Pulmonary artery endothelial cell (primary cell): Measurements from ENCODE around the gene SLCO1A2. TPM values are rescaled to one million over a fixed set of nuclear protein-coding genes. Genes with fewer than 3 reads are reported as not detected.

Experiments used
- DNase-seq: peaks from one replicate; pipeline ENCODE4 v3.0.0-alpha.2; 2011; ENCODE audit warnings: low read depth, low spot score
- total RNA-seq: library from RNA; depleted of rRNA; stranded (reverse); fragments of >200 nt; gene quantifications from 2 replicates; pipeline ENCODE4 v1.2.3, GENCODE V29; 2014

The SLCO1A2 gene
- total RNA-seq, 1 donor from 2014 or later, result not detected

GRCh38 chr12:21220266-21220665, 114.5 kb downstream of the SLCO1A2 start:
- DNase-seq, result no peak

GRCh38 chr12:21219206-21219605, 115.5 kb downstream of the SLCO1A2 start:
- DNase-seq, result no peak

Other genes starting within 250 kb of the SLCO1A2 start
- gene SLCO1B1, start 203.7 kb downstream of the SLCO1A2 start, total RNA-seq, result not detected in 2 replicates
- not detected in 2 replicates for gene IAPP, start 38.0 kb upstream of the SLCO1A2 start, total RNA-seq
- 9.9 and 11.1 TPM in 2 replicates for gene PYROXD1, start 102.7 kb upstream of the SLCO1A2 start, total RNA-seq
- 109 and 139 TPM in 2 replicates for gene RECQL, start 166.7 kb upstream of the SLCO1A2 start, total RNA-seq
- 24.9 and 30.6 TPM in 2 replicates for gene GOLT1B, start 166.9 kb upstream of the SLCO1A2 start, total RNA-seq
- gene SPX, start 191.4 kb upstream of the SLCO1A2 start, total RNA-seq, result 0.07 TPM in 1 of 2 replicates, not detected in the other